AG04450 (cell line): ENCODE measurements around the gene BCL11B. TPM values are rescaled to one million over a fixed set of nuclear protein-coding genes. Genes with fewer than 3 reads are reported as not detected.

ENCODE experiments used
- CTCF ChIA-PET: fragments of 300-600, 350-600 bp; formaldehyde crosslinking; extraction: SDS; loops from one replicate; lab custom pipeline; 2022; ENCODE audit warnings: antibody characterized with exemption, inconsistent platforms; lab: Charles Lee
- POLR2A ChIA-PET: fragments of 350-600 bp; formaldehyde crosslinking; extraction: SDS; loops from one replicate; lab custom pipeline; 2021; ENCODE audit warnings: antibody characterized with exemption, inconsistent platforms; lab: Yijun Ruan, JAX
- DNase-seq: peaks from one replicate; pipeline ENCODE4 v3.0.0-alpha.2; 2011; ENCODE audit warnings: low read depth, low spot score
- H3K27ac ChIP-seq: one replicate; pipeline ENCODE4 v1.5.1; 2012; ENCODE audit warnings: low read depth, low read length, control low read depth
- H3K27me3 ChIP-seq: one replicate; pipeline ENCODE4 v1.6.0; 2012; ENCODE audit warnings: low read length; ENCODE audit not compliant: control insufficient read depth, insufficient read depth
- H3K4me3 ChIP-seq: 2 replicates; pipeline ENCODE4 v1.5.1; 2011; ENCODE audit warnings: mild to moderate bottlenecking, low read depth, low read length, control low read depth
- H3K9me3 ChIP-seq: 2 replicates; pipeline ENCODE4 v1.5.1; 2012; ENCODE audit warnings: low read length; ENCODE audit not compliant: control insufficient read depth, insufficient read depth
- polyA plus RNA-seq: library from polyadenylated mRNA; depleted of rRNA; stranded (reverse); fragments of >200 nt; gene quantifications from 2 replicates; pipeline ENCODE4 v1.2.3, GENCODE V29; 2011
- TF ChIP-seq, protein P1 (sequence below): IDR thresholded peaks from 2 replicates; pipeline ENCODE4 v1.5.1; 2011; ENCODE audit warnings: low read depth, low read length, control low read depth, inconsistent platforms

BCL11B gene
- polyA plus RNA-seq, 1 experiment, result not detected

DNA sequence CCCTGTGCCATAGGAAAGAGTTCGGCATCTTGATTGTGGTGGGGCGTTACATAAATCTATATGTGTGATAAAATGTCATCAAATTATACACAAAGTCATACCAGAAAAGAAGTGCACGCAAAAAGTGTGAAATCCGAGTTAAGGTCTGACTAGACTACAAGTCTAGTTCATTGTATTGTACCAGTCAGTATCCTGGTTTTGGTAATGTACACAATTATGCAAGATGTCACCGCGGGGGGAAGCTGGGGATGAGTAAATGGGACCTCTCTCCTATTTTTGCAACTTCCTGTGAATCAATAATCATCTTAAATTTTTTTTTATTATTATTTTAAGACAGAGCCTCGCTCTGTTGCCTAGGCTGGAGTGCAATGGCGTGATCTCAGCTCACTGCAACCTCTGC lies 43.2 kb upstream of the BCL11B start:
- no peak overlapping the region for H3K4me3 ChIP-seq
- DNase-seq, result no peak
- ChIA-PET POLR2A (no interaction called here), CTCF (interaction anchor here (1.2 kb wide), 1 partner anchor 101 kb away, joined by 4 read pairs; no protein-coding TSS in a partner anchor)
- TF ChIP-seq, protein P1, sequence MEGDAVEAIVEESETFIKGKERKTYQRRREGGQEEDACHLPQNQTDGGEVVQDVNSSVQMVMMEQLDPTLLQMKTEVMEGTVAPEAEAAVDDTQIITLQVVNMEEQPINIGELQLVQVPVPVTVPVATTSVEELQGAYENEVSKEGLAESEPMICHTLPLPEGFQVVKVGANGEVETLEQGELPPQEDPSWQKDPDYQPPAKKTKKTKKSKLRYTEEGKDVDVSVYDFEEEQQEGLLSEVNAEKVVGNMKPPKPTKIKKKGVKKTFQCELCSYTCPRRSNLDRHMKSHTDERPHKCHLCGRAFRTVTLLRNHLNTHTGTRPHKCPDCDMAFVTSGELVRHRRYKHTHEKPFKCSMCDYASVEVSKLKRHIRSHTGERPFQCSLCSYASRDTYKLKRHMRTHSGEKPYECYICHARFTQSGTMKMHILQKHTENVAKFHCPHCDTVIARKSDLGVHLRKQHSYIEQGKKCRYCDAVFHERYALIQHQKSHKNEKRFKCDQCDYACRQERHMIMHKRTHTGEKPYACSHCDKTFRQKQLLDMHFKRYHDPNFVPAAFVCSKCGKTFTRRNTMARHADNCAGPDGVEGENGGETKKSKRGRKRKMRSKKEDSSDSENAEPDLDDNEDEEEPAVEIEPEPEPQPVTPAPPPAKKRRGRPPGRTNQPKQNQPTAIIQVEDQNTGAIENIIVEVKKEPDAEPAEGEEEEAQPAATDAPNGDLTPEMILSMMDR, result no peak
- H3K27ac ChIP-seq, result no peak overlapping the region
- H3K9me3 ChIP-seq, result no peaks in the 10 kb centered on the region
- H3K27me3 ChIP-seq, result no peaks in the 10 kb centered on the region

DNA sequence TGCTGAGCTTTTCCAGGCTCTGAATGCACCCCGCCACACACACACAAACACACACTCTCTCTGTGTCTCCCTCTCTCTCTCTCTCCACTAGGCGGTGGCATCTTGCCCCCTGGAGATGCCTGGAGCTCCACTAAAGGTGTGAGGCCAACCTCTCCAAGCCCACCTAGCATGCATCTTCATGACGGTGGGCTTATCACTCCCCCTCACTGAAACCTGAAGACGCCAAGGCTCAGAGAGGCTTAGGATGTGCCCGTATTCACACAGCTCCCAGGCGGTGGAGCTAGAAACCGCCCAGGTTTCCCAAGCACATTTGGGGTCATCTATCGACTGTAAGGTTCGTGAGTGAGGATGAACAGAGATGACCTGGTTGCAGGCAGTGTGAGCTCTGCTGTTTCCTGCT lies 42.6 kb upstream of the BCL11B start:
- POLR2A ChIA-PET, result no interaction called here
- H3K27ac ChIP-seq, result no peak overlapping the region
- H3K27me3 ChIP-seq, result no peaks in the 10 kb centered on the region
- no peak overlapping the region for H3K4me3 ChIP-seq
- TF ChIP-seq, protein P1, result no peak
- H3K9me3 ChIP-seq, result no peaks in the 10 kb centered on the region
- no peak for DNase-seq
- CTCF ChIA-PET, result interaction anchor here (1.2 kb wide), 1 partner anchor 102 kb away, joined by 4 read pairs; no protein-coding TSS in a partner anchor

DNA sequence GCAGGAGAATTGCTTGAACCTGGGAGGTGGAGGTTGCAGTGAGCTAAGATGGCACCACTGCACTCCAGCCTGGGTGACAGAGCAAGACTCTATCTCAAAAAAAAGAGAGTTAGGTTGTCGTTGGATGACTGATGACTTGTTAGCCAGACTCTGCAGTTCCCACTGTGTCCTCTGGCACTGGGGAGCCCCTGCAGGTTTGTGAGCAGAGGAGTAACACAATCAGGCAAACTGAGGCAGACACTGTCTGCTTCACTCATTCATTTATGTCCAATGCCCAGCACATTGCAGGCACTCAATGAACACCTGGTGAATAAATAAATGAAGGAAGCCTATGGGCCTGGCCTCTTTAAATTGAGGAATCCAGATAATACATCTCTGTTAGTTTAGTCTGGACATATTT lies 41.2 kb upstream of the BCL11B start:
- ChIA-PET POLR2A (no interaction called here), CTCF (interaction anchor here (1.2 kb wide), 1 partner anchor 103 kb away, joined by 3 read pairs; no protein-coding TSS in a partner anchor)
- Histone ChIP-seq H3K27me3 (no peaks in the 10 kb centered on the region), H3K4me3 (no peak overlapping the region), H3K9me3 (no peaks in the 10 kb centered on the region), H3K27ac (no peak overlapping the region)
- DNase-seq, result no peak
- TF ChIP-seq, protein P1, result no peak

DNA sequence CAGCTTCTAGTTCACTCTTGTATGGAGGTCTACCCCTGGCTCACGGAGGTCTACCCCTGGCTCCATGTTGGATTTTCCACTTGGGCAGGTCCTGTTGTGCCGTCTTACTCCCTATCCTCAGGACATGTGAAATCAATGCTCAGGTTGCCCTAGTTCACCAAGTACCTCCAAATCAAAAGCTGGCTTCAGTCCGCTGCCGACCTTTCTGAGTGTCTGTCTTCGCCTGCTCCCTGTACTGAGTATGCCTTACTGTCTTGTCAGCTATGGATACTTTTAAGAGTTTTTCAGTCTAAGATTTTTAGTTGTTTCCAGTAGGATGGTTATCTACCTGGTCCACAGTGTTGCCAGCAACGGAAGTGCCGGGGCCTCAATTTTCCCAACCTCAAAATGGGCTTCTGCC lies 40.1 kb upstream of the BCL11B start:
- H3K27ac ChIP-seq, result no peak overlapping the region
- ChIA-PET POLR2A (no interaction called here), CTCF (interaction anchor here (1.1 kb wide), 1 partner anchor 8 kb away, joined by 4 read pairs; no protein-coding TSS in a partner anchor)
- H3K27me3 ChIP-seq, result no peaks in the 10 kb centered on the region
- DNase-seq, result no peak
- H3K9me3 ChIP-seq, result no peaks in the 10 kb centered on the region
- H3K4me3 ChIP-seq, result no peak overlapping the region
- TF ChIP-seq, protein P1, result no peak

- DNase-seq, result no peak
- no peaks in the 10 kb centered on the region for H3K9me3 ChIP-seq
- ChIA-PET POLR2A (no interaction called here), CTCF (interaction anchor here (0.6 to 2.5 kb wide), 2 partner anchors 11 to 41 kb away, joined by 5 to 9 read pairs; no protein-coding TSS in a partner anchor)
- no peak overlapping the region for H3K4me3 ChIP-seq
- TF ChIP-seq, protein P1, result no peak
- no peak overlapping the region for H3K27ac ChIP-seq
- H3K27me3 ChIP-seq, result no peaks in the 10 kb centered on the region
Measured at GRCh38 chr14:99309220-99309766, 37.3 kb upstream of the BCL11B start.
